Esophagus muscularis mucosa (tissue), 4 donors: ENCODE results near the gene PARD3B.

Experiments
- CTCF ChIP-seq, 3 experiments: fragments of 200-600 bp in 2 of 3; fragments of 450-650 bp in 1 of 3; sonication (generic) in 2 of 3; IDR thresholded peaks; one replicate each; pipeline ENCODE4 v1.5.1; 2017 to 2019; ENCODE audit warnings: antibody characterized with exemption in 3 of 3, mild to moderate bottlenecking in 2 of 3, moderate library complexity in 1 of 3
- EP300 ChIP-seq: sonication (generic); formaldehyde crosslinking; IDR thresholded peaks from one replicate; pipeline ENCODE4 v1.6.1; 2017; ENCODE audit warnings: antibody characterized with exemption
- POLR2A ChIP-seq: fragments of 450-650 bp; IDR thresholded peaks from one replicate; pipeline ENCODE4 v1.6.1; 2017; ENCODE audit warnings: antibody characterized with exemption, moderate library complexity, mild to moderate bottlenecking, low read depth

- TF ChIP-seq POLR2A (no peak), CTCF (IDR thresholded peaks at IDR 0.05) (no peak), EP300 (no peak)
Observed at GRCh38 chr2:205218056-205218455, 672.8 kb downstream of the PARD3B start.
